IMR-90 (cell line): ENCODE data around the gene ZNF138.

Source experiments
- BHLHE40 ChIP-seq: fragments of 150-350 bp; IDR thresholded peaks from 2 replicates; pipeline ENCODE4 v1.6.1; 2016; ENCODE audit warnings: mild to moderate bottlenecking, low read depth, low read length
- CEBPB ChIP-seq: IDR thresholded peaks from 2 replicates; pipeline ENCODE4 v1.6.1; 2012; ENCODE audit warnings: low read depth, low read length, improper control_type of control experiment
- MAFK ChIP-seq: IDR thresholded peaks from 2 replicates; pipeline ENCODE4 v1.6.1; 2012; ENCODE audit warnings: low read depth, low read length, improper control_type of control experiment
- MAZ ChIP-seq: IDR thresholded peaks from 2 replicates; pipeline ENCODE4 v1.6.1; 2012; ENCODE audit warnings: low read depth, mild to moderate bottlenecking, low read length, improper control_type of control experiment, moderate library complexity, borderline replicate concordance
- MXI1 ChIP-seq: IDR thresholded peaks from 2 replicates; pipeline ENCODE4 v1.6.1; 2012; ENCODE audit warnings: low read depth, mild to moderate bottlenecking, low read length, moderate library complexity, borderline replicate concordance
- NFE2L2 ChIP-seq: fragments of 150-350 bp; IDR thresholded peaks from 2 replicates; pipeline ENCODE4 v1.6.1; 2016; ENCODE audit warnings: low read depth, mild to moderate bottlenecking, low read length
- POLR2A ChIP-seq: IDR thresholded peaks from 2 replicates; pipeline ENCODE4 v1.6.1; 2012; ENCODE audit warnings: mild to moderate bottlenecking, low read depth, low read length
- RAD21 ChIP-seq: IDR thresholded peaks from 2 replicates; pipeline ENCODE4 v1.6.1; 2012; ENCODE audit warnings: low read length, improper control_type of control experiment
- TF ChIP-seq, protein P1 (sequence below): conservative IDR thresholded peaks from 2 replicates; pipeline ENCODE4 v1.5.1; 2012; ENCODE audit warnings: mild to moderate bottlenecking, low read depth, low read length, improper control_type of control experiment
- TF ChIP-seq, protein P2 (sequence below): fragments of 150-350 bp; IDR thresholded peaks from 2 replicates; pipeline ENCODE4 v1.6.1; 2017; ENCODE audit warnings: mild to moderate bottlenecking, antibody characterized with exemption, low read length, low read depth

DNA sequence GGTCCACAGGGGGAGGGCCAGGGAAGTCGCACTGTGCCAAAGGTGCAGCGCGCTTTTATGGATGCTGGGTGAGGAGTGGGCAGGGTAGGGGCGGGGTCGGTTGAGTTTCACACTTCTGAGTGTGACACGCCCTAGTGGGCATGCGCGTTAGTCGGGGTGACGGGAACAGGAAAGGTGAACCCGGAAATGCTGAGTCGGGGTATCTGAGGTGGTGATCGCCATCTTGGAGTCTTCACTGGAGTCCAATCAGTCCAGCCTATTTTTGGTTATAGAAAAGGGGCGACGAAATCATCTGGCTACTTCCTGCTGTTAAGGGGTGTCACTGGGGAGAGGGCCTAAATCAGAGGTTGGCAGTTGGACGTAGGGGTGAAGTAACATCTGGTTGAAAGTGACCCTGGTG, 40.8 kb downstream of the ZNF138 start:
- TF ChIP-seq POLR2A (no peak), RAD21 (no peak), NFE2L2 (no peak), CEBPB (no peak), MAZ (no peak), MAFK (peak; percentile 62), BHLHE40 (no peak), MXI1 (no peak)
- TF ChIP-seq, protein P1, sequence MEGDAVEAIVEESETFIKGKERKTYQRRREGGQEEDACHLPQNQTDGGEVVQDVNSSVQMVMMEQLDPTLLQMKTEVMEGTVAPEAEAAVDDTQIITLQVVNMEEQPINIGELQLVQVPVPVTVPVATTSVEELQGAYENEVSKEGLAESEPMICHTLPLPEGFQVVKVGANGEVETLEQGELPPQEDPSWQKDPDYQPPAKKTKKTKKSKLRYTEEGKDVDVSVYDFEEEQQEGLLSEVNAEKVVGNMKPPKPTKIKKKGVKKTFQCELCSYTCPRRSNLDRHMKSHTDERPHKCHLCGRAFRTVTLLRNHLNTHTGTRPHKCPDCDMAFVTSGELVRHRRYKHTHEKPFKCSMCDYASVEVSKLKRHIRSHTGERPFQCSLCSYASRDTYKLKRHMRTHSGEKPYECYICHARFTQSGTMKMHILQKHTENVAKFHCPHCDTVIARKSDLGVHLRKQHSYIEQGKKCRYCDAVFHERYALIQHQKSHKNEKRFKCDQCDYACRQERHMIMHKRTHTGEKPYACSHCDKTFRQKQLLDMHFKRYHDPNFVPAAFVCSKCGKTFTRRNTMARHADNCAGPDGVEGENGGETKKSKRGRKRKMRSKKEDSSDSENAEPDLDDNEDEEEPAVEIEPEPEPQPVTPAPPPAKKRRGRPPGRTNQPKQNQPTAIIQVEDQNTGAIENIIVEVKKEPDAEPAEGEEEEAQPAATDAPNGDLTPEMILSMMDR = no peak
- TF ChIP-seq, protein P2, sequence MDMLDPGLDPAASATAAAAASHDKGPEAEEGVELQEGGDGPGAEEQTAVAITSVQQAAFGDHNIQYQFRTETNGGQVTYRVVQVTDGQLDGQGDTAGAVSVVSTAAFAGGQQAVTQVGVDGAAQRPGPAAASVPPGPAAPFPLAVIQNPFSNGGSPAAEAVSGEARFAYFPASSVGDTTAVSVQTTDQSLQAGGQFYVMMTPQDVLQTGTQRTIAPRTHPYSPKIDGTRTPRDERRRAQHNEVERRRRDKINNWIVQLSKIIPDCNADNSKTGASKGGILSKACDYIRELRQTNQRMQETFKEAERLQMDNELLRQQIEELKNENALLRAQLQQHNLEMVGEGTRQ = no peak
